ENCODE results near the gene MARF1. TPM values are rescaled to one million over a fixed set of nuclear protein-coding genes. Genes with fewer than 3 reads are reported as not detected.
"Not testable (repeated sequence)": the region's sequence is repeated elsewhere in the genome, so short reads cannot be mapped to it uniquely, and the experiment has no call there.

The MARF1 gene
- total RNA-seq, 1 experiment from 2014 or later, result 51.5 TPM

DNA sequence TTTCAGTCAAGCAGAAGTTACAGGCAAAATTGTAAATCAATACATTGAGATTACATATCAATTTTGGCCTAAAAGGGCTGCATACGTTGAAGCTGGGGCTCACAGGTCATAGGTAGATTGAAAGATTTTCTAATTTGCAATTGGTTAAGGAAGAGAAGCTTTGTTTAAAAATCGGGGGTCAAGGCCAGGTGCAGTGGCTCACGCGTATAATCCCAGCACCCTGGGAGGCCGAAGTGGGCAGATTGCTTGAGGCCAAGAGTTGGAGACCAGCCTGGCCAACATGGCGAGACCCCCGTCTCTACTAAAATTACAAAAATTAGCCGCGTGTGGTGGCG is 68.4 kb downstream of the MARF1 start:
- POLR2A ChIA-PET, result no interaction called here
- H3K27me3 ChIP-seq (ENCODE audit: control insufficient read depth, insufficient read depth, low read length), result no peaks in the 10 kb centered on the region
- H3K4me3 ChIP-seq (ENCODE audit: low read depth in 2 of 2, low read length in 2 of 2), result no peak overlapping the region
- TF ChIP-seq POLR2AphosphoS5 (IDR thresholded peaks at IDR 0.05; ENCODE audit: low read depth, low read length), result no peak
- TF ChIP-seq TCF7L2 (IDR thresholded peaks at IDR 0.05; ENCODE audit: low read depth, low read length), result no peak
- TF ChIP-seq, protein P1, sequence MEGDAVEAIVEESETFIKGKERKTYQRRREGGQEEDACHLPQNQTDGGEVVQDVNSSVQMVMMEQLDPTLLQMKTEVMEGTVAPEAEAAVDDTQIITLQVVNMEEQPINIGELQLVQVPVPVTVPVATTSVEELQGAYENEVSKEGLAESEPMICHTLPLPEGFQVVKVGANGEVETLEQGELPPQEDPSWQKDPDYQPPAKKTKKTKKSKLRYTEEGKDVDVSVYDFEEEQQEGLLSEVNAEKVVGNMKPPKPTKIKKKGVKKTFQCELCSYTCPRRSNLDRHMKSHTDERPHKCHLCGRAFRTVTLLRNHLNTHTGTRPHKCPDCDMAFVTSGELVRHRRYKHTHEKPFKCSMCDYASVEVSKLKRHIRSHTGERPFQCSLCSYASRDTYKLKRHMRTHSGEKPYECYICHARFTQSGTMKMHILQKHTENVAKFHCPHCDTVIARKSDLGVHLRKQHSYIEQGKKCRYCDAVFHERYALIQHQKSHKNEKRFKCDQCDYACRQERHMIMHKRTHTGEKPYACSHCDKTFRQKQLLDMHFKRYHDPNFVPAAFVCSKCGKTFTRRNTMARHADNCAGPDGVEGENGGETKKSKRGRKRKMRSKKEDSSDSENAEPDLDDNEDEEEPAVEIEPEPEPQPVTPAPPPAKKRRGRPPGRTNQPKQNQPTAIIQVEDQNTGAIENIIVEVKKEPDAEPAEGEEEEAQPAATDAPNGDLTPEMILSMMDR (IDR thresholded peaks at IDR 0.05), result no peak
- TF ChIP-seq, protein P2, sequence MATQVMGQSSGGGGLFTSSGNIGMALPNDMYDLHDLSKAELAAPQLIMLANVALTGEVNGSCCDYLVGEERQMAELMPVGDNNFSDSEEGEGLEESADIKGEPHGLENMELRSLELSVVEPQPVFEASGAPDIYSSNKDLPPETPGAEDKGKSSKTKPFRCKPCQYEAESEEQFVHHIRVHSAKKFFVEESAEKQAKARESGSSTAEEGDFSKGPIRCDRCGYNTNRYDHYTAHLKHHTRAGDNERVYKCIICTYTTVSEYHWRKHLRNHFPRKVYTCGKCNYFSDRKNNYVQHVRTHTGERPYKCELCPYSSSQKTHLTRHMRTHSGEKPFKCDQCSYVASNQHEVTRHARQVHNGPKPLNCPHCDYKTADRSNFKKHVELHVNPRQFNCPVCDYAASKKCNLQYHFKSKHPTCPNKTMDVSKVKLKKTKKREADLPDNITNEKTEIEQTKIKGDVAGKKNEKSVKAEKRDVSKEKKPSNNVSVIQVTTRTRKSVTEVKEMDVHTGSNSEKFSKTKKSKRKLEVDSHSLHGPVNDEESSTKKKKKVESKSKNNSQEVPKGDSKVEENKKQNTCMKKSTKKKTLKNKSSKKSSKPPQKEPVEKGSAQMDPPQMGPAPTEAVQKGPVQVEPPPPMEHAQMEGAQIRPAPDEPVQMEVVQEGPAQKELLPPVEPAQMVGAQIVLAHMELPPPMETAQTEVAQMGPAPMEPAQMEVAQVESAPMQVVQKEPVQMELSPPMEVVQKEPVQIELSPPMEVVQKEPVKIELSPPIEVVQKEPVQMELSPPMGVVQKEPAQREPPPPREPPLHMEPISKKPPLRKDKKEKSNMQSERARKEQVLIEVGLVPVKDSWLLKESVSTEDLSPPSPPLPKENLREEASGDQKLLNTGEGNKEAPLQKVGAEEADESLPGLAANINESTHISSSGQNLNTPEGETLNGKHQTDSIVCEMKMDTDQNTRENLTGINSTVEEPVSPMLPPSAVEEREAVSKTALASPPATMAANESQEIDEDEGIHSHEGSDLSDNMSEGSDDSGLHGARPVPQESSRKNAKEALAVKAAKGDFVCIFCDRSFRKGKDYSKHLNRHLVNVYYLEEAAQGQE (IDR thresholded peaks at IDR 0.05; ENCODE audit: insufficient read depth in 1 of 2, low read depth in 2 of 2, low read length in 1 of 2), result no peak
- no peak for TF ChIP-seq SIN3A (IDR thresholded peaks at IDR 0.05; ENCODE audit: borderline replicate concordance, insufficient read depth, low read depth, low read length)
- CTCF ChIA-PET, result no interaction called here
- in situ Hi-C loops (cut with HindIII; ENCODE audit: low pct_unique_long_range_greater_than_20kb, low sequenced_read_pairs), result no loop called here
- no TSS peak for BruUV-seq (replicated peaks)
- H3K27ac ChIP-seq (ENCODE audit: low read length), result no peak overlapping the region
- intact Hi-C loops (cut with micrococcal nuclease; ENCODE audit: unreplicated experiment), result no loop called here
- DNase-seq (ENCODE audit: low read depth, low spot score) (no peak), ATAC-seq (no peak)
- no peaks in the 10 kb centered on the region for H3K36me3 ChIP-seq (ENCODE audit: control insufficient read depth, insufficient read depth, low read length)
- H3K9me3 ChIP-seq (ENCODE audit: control insufficient read depth, insufficient read depth, low read depth, low read length), result no peaks in the 10 kb centered on the region
- no peaks in the 10 kb centered on the region for H3K4me1 ChIP-seq (ENCODE audit: control insufficient read depth, insufficient read depth, low read length)

DNA sequence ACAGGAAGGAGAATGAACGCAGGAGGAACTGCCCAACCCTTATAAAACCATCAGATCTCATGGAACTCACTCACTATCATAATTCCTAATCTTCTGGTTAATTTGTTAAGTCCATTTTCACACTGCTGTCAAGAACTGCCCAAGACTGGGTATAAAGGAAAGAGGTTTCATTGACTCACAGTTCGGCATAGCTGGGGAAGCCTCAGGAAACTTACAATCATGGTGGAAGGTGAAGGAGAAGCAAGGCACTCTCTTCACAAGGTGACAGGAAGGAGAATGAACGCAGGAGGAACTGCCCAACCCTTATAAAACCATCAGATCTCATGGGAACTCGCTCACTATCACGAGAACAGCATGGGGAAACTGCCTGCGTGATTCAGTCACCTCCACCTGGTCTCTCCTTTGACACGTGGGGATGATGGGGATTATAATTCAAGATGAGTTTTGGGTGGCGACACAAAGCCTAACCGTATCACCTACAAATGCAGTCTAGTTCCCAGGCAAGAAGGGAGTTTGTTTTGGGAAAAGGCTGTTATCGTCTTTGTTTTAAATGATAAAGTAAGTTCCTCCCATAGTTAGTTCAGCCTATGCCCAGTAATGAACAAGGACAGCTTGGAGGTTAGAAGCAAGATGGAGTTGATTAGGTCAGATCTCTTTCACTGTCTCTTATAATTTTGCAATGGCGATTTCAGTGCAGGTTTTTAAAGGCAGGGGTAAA is 68.9 kb downstream of the MARF1 start:
- CTCF ChIA-PET; intact Hi-C loops (cut with micrococcal nuclease; ENCODE audit: unreplicated experiment); H3K27me3 ChIP-seq (ENCODE audit: control insufficient read depth, insufficient read depth, low read length); DNase-seq (ENCODE audit: low read depth, low spot score); H3K36me3 ChIP-seq (ENCODE audit: control insufficient read depth, insufficient read depth, low read length); in situ Hi-C loops (cut with HindIII; ENCODE audit: low pct_unique_long_range_greater_than_20kb, low sequenced_read_pairs); H3K9me3 ChIP-seq (ENCODE audit: control insufficient read depth, insufficient read depth, low read depth, low read length); H3K4me3 ChIP-seq (ENCODE audit: low read depth in 2 of 2, low read length in 2 of 2); ATAC-seq; H3K4me1 ChIP-seq (ENCODE audit: control insufficient read depth, insufficient read depth, low read length); BruUV-seq (replicated peaks); H3K27ac ChIP-seq (ENCODE audit: low read length): not testable (repeated sequence)
- POLR2A ChIA-PET, result interaction anchor here (0.7 kb wide), 1 partner anchor 168 kb away, joined by 5 read pairs; no protein-coding TSS in a partner anchor

DNA sequence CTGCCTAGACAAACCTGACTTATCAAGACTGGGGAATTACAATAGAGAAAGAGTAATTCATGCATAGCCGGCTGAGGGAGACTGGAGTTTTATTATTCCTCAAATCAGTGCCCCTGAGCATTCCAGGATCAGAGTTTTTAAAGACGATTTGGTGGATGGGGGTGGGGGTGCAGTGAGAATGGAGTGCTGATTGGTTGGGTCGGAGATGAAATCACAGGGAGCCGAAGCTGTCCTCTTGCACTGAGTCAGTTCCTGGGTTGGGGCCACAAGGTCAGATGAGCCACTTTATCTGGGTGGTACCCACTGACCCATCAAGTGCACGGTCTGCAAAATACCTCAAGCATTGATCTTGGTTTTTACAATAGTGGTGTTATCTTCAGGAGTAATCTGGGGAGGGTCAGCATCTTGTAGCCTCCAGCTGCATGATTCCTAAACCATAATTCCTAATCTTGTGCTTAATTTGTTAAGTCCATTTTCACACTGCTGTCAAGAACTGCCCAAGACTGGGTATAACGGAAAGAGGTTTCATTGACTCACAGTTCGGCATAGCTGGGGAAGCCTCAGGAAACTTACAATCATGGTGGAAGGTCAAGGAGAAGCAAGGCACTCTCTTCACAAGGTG is 69.6 kb downstream of the MARF1 start:
- TF ChIP-seq, protein P2 (IDR thresholded peaks at IDR 0.05; ENCODE audit: insufficient read depth in 1 of 2, low read depth in 2 of 2, low read length in 1 of 2), result no peak
- no peak for TF ChIP-seq TCF7L2 (IDR thresholded peaks at IDR 0.05; ENCODE audit: low read depth, low read length)
- TF ChIP-seq POLR2AphosphoS5 (IDR thresholded peaks at IDR 0.05; ENCODE audit: low read depth, low read length), result no peak
- TF ChIP-seq SIN3A (IDR thresholded peaks at IDR 0.05; ENCODE audit: borderline replicate concordance, insufficient read depth, low read depth, low read length), result no peak
- TF ChIP-seq, protein P1 (IDR thresholded peaks at IDR 0.05), result no peak
- Histone ChIP-seq H3K4me3 (ENCODE audit: low read depth in 2 of 2, low read length in 2 of 2) (no peak overlapping the region), H3K9me3 (ENCODE audit: control insufficient read depth, insufficient read depth, low read depth, low read length) (no peaks in the 10 kb centered on the region), H3K27ac (ENCODE audit: low read length) (no peak overlapping the region), H3K36me3 (ENCODE audit: control insufficient read depth, insufficient read depth, low read length) (no peaks in the 10 kb centered on the region), H3K27me3 (ENCODE audit: control insufficient read depth, insufficient read depth, low read length) (no peaks in the 10 kb centered on the region), H3K4me1 (ENCODE audit: control insufficient read depth, insufficient read depth, low read length) (no peaks in the 10 kb centered on the region)
- ChIA-PET CTCF (no interaction called here), POLR2A (interaction anchor here (0.7 kb wide), 1 partner anchor 167 kb away, joined by 5 read pairs; no protein-coding TSS in a partner anchor)
- DNase-seq (ENCODE audit: low read depth, low spot score) (no peak), ATAC-seq (no peak)
- in situ Hi-C loops (cut with HindIII; ENCODE audit: low pct_unique_long_range_greater_than_20kb, low sequenced_read_pairs), result no loop called here
- BruUV-seq (replicated peaks), result no TSS peak
- intact Hi-C loops (cut with micrococcal nuclease; ENCODE audit: unreplicated experiment), result no loop called here
